ENCODE measurements around the gene SMOC2.

- TF ChIP-seq CTCF (IDR thresholded peaks at IDR 0.05) = no peak
- no peak for TF ChIP-seq POLR2A (IDR thresholded peaks at IDR 0.05)
Measured at GRCh38 chr6:168513766-168514165, 72.8 kb downstream of the SMOC2 start.

Data from prostate gland (tissue), 2 donors.